ENCODE results near the gene ZSCAN9. TPM values are rescaled to one million over a fixed set of nuclear protein-coding genes. Genes with fewer than 3 reads are reported as not detected.

The ZSCAN9 gene
- total and polyA plus RNA-seq, 2 of the 8 experiments (the other 6 are each of a cell fraction or from before 2014, with no cell fraction given), result 10.8 to 13.6 TPM

- H3K23me2 ChIP-seq (ENCODE audit: low read depth, low read length), result no peaks in the 10 kb centered on the region
- no peak within 1 kb of the TSS for H4K5ac ChIP-seq (ENCODE audit: insufficient read length, low read depth, low read length)
- no peak within 1 kb of the TSS for H3K4ac ChIP-seq (replicated peaks; ENCODE audit: insufficient read length, low read depth, low read length)
- no peak within 1 kb of the TSS for H2BK20ac ChIP-seq (ENCODE audit: low read length)
- no peaks in the 10 kb centered on the region for H3K4me1 ChIP-seq (replicated peaks in 1 of 4; ENCODE audit: control insufficient read depth in 3 of 4, insufficient read depth in 4 of 4, low read length in 3 of 4)
- peak within 1 kb of the TSS; percentile 68; the same call in 1 of the 2 replicates for H2AFZ ChIP-seq (ENCODE audit: low read length)
- no peak within 1 kb of the TSS for H3K9ac ChIP-seq (replicated peaks in 1 of 4; ENCODE audit: extremely low read depth in 1 of 4, low read depth in 3 of 4, low read length in 3 of 4)
- no peak within 1 kb of the TSS for H4K91ac ChIP-seq (replicated peaks; ENCODE audit: insufficient read length, low read length)
- TF ChIP-seq SIRT6 (IDR thresholded peaks at IDR 0.05; ENCODE audit: low read length) (no peak), E2F6 (IDR thresholded peaks at IDR 0.05) (0 out of 2 replicates have a peak, but pooled peaks have one; percentile 38)
- DNase-seq (ENCODE audit: low read depth in 1 of 2, low spot score in 2 of 2) (peak in 1 of 2 experiments; percentile 43), FAIRE-seq (no peak)
- no peak within 1 kb of the TSS for H3K23ac ChIP-seq (ENCODE audit: insufficient read length)
- H2BK120ac ChIP-seq (replicated peaks; ENCODE audit: low read depth, low read length), result no peak within 1 kb of the TSS
- no peak within 1 kb of the TSS for H3K27ac ChIP-seq (ENCODE audit: low read depth, low read length)
- H4K8ac ChIP-seq (ENCODE audit: extremely low read depth, insufficient read depth, low read length), result peak within 1 kb of the TSS; percentile 92; the same call in 1 of the 2 replicates
- H3K18ac ChIP-seq (ENCODE audit: extremely low read depth, low read length), result no peak within 1 kb of the TSS
- H3K56ac ChIP-seq (replicated peaks; ENCODE audit: insufficient read length, low read depth, low read length), result no peak within 1 kb of the TSS
- WGBS, 2 experiments (ENCODE audit: extremely low coverage in 1 of 2, insufficient coverage in 1 of 2, insufficient read length in 1 of 2, insufficient replicate concordance in 2 of 2, low coverage in 1 of 2, low lambda C conversion rate in 2 of 2, missing lambda C conversion rate in 1 of 2), result 85% methylated on average over 58 of the region's 58 CpGs; no CpG with 5 or more reads in 1 of the 2 experiments
- no peaks in the 10 kb centered on the region for H3K36me3 ChIP-seq (ENCODE audit: control insufficient read depth in 2 of 4, insufficient read depth in 4 of 4, low read length in 3 of 4)
- H3K27me3 ChIP-seq (replicated peaks in 1 of 4; ENCODE audit: control insufficient read depth in 3 of 4, extremely low read depth in 1 of 4, insufficient read depth in 3 of 4, low read length in 3 of 4), result 0 out of 7 replicates have a peak, but pooled peaks cover 0 to 3% (median 0%) of the 10 kb centered on the region in 4 experiments
- H3K79me2 ChIP-seq (ENCODE audit: control insufficient read depth in 1 of 2, insufficient read depth in 2 of 2, low read length in 2 of 2), result no peaks in the 10 kb centered on the region
- H4K20me1 ChIP-seq (replicated peaks in 1 of 2; ENCODE audit: control insufficient read depth in 1 of 2, insufficient read depth in 2 of 2, low read length in 2 of 2), result no peaks in the 10 kb centered on the region
- H3K4me3 ChIP-seq (ENCODE audit: extremely low read depth in 1 of 4, insufficient read depth in 2 of 4, low read depth in 3 of 4, low read length in 4 of 4), result peak within 1 kb of the TSS in 1 of 4 experiments; percentile 15; a peak in 1 of 8 replicates
- H3K9me3 ChIP-seq (ENCODE audit: insufficient read depth in 2 of 2, low read depth in 1 of 2, low read length in 1 of 2), result no peaks in the 10 kb centered on the region
- ChIA-PET CTCF (ENCODE audit: partially characterized antibody) (interaction anchor here (1.8 kb wide), 1 partner anchor 97 kb away, joined by 6 read pairs; no protein-coding TSS in a partner anchor), POLR2A (ENCODE audit: partially characterized antibody) (interaction anchor here (0.6 to 1.6 kb wide), 3 partner anchors 8 to 48 kb away, joined by 3 to 4 read pairs (median 4); partner anchors contain the start of gene ZSCAN26)
- no peak within 1 kb of the TSS for H2BK5ac ChIP-seq (ENCODE audit: low read depth, low read length)
- H3K14ac ChIP-seq (ENCODE audit: insufficient read length), result no peak within 1 kb of the TSS
- no peak within 1 kb of the TSS for H2BK12ac ChIP-seq (ENCODE audit: low read depth, low read length)
- H3K79me1 ChIP-seq (ENCODE audit: low read depth, low read length), result no peaks in the 10 kb centered on the region
- H2AK5ac ChIP-seq (ENCODE audit: low read depth, low read length), result no peak within 1 kb of the TSS
- H3K4me2 ChIP-seq (ENCODE audit: insufficient read depth in 1 of 2, low read depth in 2 of 2, low read length in 2 of 2), result peak within 1 kb of the TSS in 1 of 2 experiments; percentile 6; a peak in 1 of 4 replicates
- H2BK15ac ChIP-seq (ENCODE audit: low read length), result no peak within 1 kb of the TSS
Measured at GRCh38 chr6:28258877-28259777, 34.1 kb downstream of the ZSCAN9 start, which contains the start of gene NKAPL. Gene NKAPL, plus strand, starts transcription at chr6:28259297. Its CDS starts 75 bp downstream, at chr6:28259372.

Data from H1 (cell line).